Right atrium auricular region (tissue), 2 donors: ENCODE data around the gene DIPK1A. TPM values are rescaled to one million over a fixed set of nuclear protein-coding genes. Genes with fewer than 3 reads are reported as not detected.

Experiments
- DNase-seq: peaks from one replicate; pipeline ENCODE4 v3.0.0-alpha.2; 2019; ENCODE audit warnings: low spot score
- H3K27ac ChIP-seq, 2 donors: fragments of 200-600 bp; sonication (generic); 1 replicate in 1 of 2; 2 replicates in 1 of 2; pipeline ENCODE4 v1.5.1; 2016 to 2019
- H3K27me3 ChIP-seq, 2 donors: fragments of 200-600 bp; sonication (generic); one replicate each; pipeline versions ENCODE4 v1.5.1 to v1.6.0; 2017 to 2019
- H3K36me3 ChIP-seq: fragments of 200-600 bp; sonication (generic); one replicate; pipeline ENCODE4 v1.5.1; 2016
- H3K4me1 ChIP-seq, 2 donors: fragments of 200-600 bp; sonication (generic); one replicate each; pipeline versions ENCODE4 v1.5.1 to v1.6.0; 2017 to 2019
- H3K4me3 ChIP-seq, 2 donors: fragments of 200-600 bp; sonication (generic); 1 replicate in 1 of 2; 2 replicates in 1 of 2; pipeline ENCODE4 v1.5.1; 2017 to 2019; ENCODE audit warnings: mild to moderate bottlenecking in 1 of 2, moderate library complexity in 1 of 2
- H3K9me3 ChIP-seq, 2 donors: fragments of 200-600 bp; sonication (generic); one replicate each; pipeline ENCODE4 v1.5.1; 2019
- total RNA-seq, 2 donors: library from RNA; depleted of rRNA; stranded (reverse); fragments of >200 nt; gene quantifications; one replicate each; pipeline ENCODE4 v1.1.0, GENCODE V29; 2016
- TF ChIP-seq, protein P1 (sequence below), 2 donors: fragments of 200-600 bp; sonication (generic); IDR thresholded peaks; one replicate each; pipeline ENCODE4 v1.5.1; 2019; ENCODE audit warnings: antibody characterized with exemption in 2 of 2

DIPK1A gene
- total RNA-seq, 2 donors from 2014 or later = 5.9 to 7.9 TPM

DNA sequence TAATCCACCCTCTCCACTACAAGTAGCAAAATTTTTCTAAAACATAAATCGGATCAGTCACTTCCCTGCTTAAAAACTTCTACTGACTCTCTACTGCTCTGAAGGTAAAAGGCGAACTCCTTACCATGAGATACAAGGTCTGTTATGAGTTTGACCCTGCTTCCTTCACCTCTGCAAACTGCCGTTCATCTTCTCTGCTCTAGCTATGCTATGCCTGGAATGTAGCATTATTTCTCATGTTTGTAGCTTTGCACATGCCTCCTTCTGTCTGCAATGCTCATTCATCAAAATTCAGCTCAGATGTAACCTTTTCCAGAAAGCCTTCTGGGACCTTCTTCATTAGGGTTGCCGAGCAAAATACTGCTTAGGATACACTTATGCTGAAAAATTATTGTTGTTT is 98.7 kb downstream of the DIPK1A start:
- Histone ChIP-seq H3K27me3 (no peaks in the 10 kb centered on the region), H3K27ac (no peak overlapping the region), H3K36me3 (no peaks in the 10 kb centered on the region), H3K9me3 (no peaks in the 10 kb centered on the region), H3K4me3 (no peak overlapping the region), H3K4me1 (peaks cover 0 to 6% of the 10 kb centered on the region in 2 donors)
- DNase-seq = no peak
- TF ChIP-seq, protein P1, sequence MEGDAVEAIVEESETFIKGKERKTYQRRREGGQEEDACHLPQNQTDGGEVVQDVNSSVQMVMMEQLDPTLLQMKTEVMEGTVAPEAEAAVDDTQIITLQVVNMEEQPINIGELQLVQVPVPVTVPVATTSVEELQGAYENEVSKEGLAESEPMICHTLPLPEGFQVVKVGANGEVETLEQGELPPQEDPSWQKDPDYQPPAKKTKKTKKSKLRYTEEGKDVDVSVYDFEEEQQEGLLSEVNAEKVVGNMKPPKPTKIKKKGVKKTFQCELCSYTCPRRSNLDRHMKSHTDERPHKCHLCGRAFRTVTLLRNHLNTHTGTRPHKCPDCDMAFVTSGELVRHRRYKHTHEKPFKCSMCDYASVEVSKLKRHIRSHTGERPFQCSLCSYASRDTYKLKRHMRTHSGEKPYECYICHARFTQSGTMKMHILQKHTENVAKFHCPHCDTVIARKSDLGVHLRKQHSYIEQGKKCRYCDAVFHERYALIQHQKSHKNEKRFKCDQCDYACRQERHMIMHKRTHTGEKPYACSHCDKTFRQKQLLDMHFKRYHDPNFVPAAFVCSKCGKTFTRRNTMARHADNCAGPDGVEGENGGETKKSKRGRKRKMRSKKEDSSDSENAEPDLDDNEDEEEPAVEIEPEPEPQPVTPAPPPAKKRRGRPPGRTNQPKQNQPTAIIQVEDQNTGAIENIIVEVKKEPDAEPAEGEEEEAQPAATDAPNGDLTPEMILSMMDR (IDR thresholded peaks at IDR 0.05) = no peak

DNA sequence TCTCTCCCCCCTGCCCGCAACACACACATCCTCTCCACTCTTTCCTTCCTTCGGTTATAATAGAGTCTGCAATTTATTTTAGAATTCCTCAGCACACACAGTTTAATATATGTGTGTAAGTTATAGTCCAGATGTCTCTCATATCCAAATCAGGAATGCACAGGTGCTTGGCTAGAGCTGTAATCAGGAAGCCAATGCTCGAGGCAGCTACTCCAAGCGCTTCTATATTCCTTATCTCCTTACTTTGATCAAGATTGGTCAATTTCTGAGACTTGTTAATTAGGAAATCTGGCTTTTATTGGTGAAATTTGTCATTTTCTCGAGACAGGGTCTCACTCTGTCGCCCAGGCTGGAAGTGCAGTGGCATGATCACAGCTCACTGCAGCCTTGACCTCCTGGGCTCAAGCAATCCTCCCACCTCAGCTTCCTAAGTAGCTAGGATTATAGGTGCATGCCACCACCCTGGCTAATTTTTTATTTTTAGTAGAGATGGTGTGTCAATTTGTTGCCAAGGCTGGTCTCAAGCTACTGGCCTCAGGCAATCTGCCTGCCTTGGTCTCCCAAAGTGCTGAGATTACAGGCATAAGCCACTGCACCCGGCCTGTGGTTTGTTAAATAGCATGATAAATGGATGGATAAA is 101.7 kb downstream of the DIPK1A start:
- no peaks in the 10 kb centered on the region for H3K27me3 ChIP-seq
- no peaks in the 10 kb centered on the region for H3K9me3 ChIP-seq
- H3K36me3 ChIP-seq = no peaks in the 10 kb centered on the region
- H3K4me1 ChIP-seq = peaks cover 0 to 6% of the 10 kb centered on the region in 2 donors
- DNase-seq = no peak
- no peak overlapping the region for H3K27ac ChIP-seq
- H3K4me3 ChIP-seq = peak overlapping the region; percentile 14 to 37
- TF ChIP-seq, protein P1 (IDR thresholded peaks at IDR 0.05) = no peak

DNA sequence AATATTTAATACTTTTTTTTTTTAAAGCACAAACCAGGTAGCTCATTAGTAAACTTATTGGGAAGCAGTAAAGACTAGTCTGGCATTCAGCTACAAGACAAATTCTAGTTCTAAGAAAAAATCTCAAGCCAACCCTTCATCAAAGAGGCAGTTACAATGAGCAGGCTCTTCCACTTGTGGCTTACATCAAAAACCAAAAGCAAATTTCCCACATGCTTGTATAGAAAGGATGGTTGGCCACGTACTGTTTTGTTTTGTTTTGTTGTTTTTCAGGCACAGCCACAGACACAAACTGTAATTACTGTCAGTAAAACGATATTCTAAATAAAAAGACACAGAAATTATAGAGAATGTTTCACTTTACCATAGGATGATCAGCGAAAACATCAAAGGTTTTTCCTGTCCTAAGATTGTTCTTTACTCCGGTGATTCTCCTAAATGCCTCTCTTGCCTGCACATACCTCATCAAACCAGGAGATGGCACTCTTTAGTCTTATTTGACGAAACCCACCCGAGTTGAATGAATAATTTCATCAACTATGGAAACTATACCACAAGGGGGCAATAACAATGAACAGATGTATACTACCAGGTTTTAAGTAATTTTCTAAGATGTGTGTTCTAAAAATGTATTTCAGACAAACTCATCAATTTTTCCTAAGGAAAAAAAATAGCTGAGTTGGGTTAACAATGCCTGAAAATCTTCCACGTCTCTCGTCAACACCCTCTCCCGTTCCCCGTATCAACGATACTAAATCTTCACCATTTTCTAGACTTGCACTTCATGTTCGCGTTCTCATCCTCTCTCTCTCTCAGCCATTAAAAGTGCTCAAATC is 102.5 kb downstream of the DIPK1A start:
- Histone ChIP-seq H3K4me3 (peak overlapping the region; percentile 14 to 37), H3K36me3 (no peaks in the 10 kb centered on the region), H3K27me3 (no peaks in the 10 kb centered on the region), H3K27ac (no peak overlapping the region), H3K9me3 (no peaks in the 10 kb centered on the region), H3K4me1 (peaks cover 0 to 6% of the 10 kb centered on the region in 2 donors)
- TF ChIP-seq, protein P1 (IDR thresholded peaks at IDR 0.05) = peak; percentile 77 to 95
- DNase-seq = no peak

DNA sequence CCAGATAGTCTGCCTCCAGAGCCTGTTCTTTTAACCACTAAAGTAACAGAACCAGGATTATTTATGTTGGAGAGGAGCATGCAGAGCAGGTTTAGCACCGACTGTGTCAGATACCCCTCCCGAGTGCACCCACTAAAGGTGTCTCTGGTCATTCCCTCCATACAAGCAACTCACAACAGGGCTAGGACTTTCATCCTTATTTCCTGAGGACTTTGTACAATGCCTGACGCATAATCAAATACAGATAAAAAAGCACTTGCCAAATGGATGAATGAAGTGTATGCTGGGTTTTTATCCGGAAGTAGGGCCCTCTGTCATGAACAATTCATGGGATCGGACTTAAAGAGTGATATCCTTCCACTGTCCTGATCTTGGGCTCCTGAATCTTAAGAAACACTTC is 103.4 kb downstream of the DIPK1A start:
- DNase-seq = no peak
- TF ChIP-seq, protein P1 (IDR thresholded peaks at IDR 0.05) = no peak
- no peaks in the 10 kb centered on the region for H3K27me3 ChIP-seq
- H3K9me3 ChIP-seq = no peaks in the 10 kb centered on the region
- no peaks in the 10 kb centered on the region for H3K36me3 ChIP-seq
- H3K4me3 ChIP-seq = no peak overlapping the region
- H3K27ac ChIP-seq = no peak overlapping the region
- H3K4me1 ChIP-seq = peaks cover 0 to 6% of the 10 kb centered on the region in 2 donors

DNA sequence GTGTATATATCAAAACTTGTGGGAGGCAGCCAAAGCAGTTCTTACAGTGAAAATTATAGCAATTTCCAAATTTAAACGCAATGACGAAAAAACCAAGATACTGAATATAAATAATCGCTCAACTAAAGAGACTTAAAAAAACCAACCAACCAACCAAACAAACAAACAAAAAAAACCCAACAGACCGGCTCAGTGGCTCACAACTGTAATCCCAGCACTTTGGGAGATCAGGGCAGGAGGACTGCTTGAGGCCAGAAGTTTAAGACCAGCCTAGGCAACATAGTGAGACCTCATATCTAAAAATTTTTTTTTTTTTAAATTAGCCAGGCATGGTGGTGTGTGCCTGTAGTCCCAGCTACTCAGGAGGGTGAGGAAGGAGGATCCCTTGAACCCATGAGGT is 106.0 kb downstream of the DIPK1A start:
- TF ChIP-seq, protein P1 (IDR thresholded peaks at IDR 0.05) = no peak
- no peaks in the 10 kb centered on the region for H3K27me3 ChIP-seq
- DNase-seq = no peak
- no peak overlapping the region for H3K27ac ChIP-seq
- H3K9me3 ChIP-seq = no peaks in the 10 kb centered on the region
- H3K4me3 ChIP-seq = no peak overlapping the region
- peaks cover 2% of the 10 kb centered on the region for H3K36me3 ChIP-seq
- H3K4me1 ChIP-seq = peaks cover 0 to 6% of the 10 kb centered on the region in 2 donors
